ENCODE data around the gene DEPP1.

The DEPP1 gene

GRCh38 chr10:44954962-44955361 lies 23.6 kb downstream of the DEPP1 start:
- no peak for DNase-seq (ENCODE audit: low read depth in 3 of 3)

DNA sequence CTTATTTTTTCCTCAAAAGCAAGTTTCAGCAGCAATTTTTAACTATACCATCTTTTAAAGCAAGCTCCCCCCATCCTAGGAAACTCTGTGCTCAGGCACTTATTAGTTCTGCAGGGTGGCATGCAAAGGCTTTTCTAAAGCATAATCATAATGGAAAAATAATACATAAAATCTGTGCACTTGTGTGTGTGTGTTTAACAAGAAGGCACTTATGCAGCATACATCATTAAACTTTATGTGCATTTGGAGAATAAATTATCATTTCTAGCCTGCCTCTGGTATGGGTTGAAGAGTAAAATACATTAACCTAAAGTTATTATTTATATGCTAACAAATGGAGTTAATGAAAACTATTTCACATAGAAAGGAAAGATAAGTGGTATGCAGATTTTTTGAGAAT lies 24.6 kb downstream of the DEPP1 start:
- no peak for DNase-seq (ENCODE audit: low read depth in 3 of 3)

DNA sequence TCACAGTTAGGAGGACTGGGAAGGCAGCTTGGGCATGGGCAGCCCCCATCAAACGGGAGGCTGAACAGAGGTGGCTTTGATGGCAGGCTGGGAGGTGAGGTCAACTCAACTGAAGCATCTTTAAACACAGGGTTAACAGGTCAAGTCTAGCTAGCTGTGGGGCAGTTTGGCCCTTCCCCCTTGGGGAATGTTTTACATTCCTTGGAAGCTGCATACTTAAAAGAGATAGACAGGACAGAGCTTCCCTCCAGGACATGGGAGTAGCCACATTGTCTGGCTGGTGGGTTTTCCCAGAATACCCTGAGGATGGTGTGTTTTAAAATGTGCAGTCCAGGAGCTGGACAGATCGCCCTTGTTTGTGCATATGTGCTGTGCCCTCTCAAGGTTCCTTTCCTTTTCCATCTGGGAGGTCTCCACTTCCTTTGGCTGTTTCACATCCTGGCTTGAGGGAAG lies 25.8 kb downstream of the DEPP1 start:
- no peak for DNase-seq (ENCODE audit: low read depth in 3 of 3)

GRCh38 chr10:44951576-44952226 lies 26.9 kb downstream of the DEPP1 start:
- no peak for DNase-seq (ENCODE audit: low read depth in 3 of 3)

- DNase-seq (ENCODE audit: low read depth in 3 of 3) = no peak
These were observed 28.0 kb downstream of the DEPP1 start for GRCh38 chr10:44950326-44951225.

DNA sequence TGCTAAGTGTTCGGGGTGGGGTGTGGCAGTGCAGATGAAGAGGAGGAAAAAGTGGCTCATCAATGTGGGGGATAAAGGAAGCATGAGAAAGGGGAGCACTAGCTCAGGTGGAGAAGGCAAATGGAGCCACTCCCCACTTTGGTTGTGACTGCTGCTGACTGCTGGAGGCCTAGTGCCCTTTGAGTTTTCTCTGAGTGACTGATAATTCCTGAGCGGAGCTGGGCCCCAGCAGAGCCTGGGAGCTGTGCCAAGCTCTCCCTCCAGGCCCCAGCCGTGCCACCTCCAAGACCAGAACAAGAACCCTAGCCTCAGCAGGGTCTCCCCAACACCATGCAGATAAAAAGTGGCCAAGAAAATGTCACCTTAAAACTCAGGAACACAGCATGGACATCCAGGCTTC lies 28.7 kb downstream of the DEPP1 start:
- DNase-seq (ENCODE audit: low read depth in 3 of 3) = no peak

DNA sequence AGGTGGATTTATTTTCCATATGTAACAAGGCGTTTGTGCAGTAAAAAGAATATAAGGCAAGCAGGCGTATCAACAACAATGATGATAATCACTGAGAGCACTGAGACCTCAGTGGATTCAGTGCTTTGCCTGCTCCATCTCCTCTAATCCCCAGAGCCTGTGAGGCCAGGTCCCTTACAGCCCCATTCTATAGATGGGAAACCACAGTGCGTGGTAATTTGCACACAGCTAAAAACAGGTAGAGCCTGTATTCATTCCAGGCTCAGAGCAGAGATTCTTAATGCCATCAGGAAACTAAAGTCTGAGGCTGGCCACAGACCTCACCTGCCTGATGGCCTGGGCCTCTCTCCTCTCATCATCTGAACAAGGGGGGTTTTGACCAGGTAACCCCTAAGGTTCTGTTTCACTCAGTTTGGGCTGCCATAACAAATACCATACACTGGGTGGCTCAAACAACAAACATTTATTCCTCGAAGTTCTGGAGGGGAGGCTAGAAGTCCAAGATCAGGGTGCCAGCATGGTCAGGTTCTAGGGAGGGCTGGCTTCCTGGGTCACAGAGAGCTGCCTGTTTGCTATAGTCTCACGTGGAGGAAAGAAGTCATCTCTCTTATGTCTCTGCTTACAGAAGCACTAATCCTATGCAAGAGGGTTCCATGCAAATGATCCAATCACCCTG lies 29.3 kb downstream of the DEPP1 start:
- DNase-seq (ENCODE audit: low read depth in 3 of 3) = no peak

DNA sequence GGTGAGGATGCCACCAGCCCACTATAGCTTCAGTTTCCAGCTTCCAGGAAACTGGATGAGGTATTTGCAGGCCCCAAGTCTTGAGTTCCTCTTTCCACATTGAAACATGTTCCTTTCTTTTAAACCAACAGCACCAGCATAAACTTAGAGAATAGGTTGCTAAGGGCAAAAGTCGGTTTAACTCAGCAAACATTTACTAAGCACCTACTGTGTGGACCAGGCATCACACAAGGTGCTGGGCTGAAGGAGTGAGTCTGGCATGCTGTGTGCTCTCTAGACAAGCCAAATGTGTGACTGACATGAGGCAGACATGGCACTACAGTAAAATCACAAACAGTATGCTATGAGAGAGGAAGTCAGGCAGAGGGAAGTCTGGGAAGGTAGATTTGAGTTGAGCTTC lies 30.0 kb downstream of the DEPP1 start:
- DNase-seq (ENCODE audit: low read depth in 3 of 3) = no peak

GRCh38 chr10:44947371-44948152 lies 31.0 kb downstream of the DEPP1 start:
- DNase-seq (ENCODE audit: low read depth in 3 of 3) = no peak

- no peak for DNase-seq (ENCODE audit: low read depth in 3 of 3)
These were observed 32.4 kb downstream of the DEPP1 start for GRCh38 chr10:44946205-44946604.

DNA sequence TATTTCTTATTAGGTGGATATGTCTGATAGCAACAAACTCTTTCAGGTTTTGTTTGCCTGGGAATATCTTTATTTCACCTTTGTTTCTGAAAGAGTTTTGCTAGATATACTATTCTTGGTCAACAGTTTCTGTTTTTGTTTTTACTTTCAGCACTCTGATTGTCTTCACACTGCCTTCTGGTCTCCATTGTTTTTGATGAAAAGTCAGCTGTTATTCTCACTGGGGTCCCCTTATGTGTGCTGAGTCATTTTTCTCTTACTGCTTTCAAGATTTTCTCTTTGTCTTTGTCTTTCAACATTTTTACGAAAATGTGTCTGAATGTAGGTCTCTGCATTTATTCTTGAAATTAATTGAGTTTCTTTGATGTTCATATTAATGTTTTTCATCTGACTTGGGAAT lies 34.3 kb downstream of the DEPP1 start:
- no peak for DNase-seq (ENCODE audit: low read depth in 3 of 3)

DNA sequence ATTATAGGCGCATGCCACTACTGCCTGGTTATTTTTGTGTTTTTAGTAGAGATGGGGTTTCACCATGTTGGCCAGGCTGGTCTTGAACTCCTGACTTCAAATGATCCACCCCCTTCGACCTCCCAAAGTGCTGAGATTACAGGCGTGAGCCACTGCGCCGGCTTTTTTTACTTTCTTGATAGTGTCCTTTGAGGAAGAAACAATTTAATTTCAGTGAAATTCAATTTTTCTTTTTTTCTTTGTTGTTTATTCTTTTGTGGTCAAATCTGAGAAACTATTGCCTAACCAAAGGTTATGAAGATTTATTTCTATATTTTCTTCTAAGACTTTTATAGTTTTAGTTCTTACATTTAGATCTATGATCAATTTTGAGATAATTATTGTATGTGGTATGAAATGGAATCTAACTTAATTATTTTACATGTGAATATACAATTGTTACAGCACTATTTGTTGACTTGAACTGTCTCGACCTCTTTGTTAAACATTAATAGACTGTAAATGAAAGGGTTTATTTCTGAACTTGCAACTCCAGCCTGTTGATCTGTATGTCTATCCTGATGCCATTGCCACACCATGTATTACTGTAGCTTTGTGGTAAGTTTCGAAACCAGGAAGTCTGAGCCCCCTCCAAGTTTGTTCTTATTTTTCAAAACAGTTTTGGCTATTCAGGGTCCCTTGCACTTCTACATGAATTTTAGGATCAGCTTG lies 38.8 kb downstream of the DEPP1 start:
- DNase-seq (ENCODE audit: low read depth in 3 of 3) = no peak

- DNase-seq (ENCODE audit: low read depth in 3 of 3) = no peak
These were observed 39.7 kb downstream of the DEPP1 start for GRCh38 chr10:44938956-44939355.

DNA sequence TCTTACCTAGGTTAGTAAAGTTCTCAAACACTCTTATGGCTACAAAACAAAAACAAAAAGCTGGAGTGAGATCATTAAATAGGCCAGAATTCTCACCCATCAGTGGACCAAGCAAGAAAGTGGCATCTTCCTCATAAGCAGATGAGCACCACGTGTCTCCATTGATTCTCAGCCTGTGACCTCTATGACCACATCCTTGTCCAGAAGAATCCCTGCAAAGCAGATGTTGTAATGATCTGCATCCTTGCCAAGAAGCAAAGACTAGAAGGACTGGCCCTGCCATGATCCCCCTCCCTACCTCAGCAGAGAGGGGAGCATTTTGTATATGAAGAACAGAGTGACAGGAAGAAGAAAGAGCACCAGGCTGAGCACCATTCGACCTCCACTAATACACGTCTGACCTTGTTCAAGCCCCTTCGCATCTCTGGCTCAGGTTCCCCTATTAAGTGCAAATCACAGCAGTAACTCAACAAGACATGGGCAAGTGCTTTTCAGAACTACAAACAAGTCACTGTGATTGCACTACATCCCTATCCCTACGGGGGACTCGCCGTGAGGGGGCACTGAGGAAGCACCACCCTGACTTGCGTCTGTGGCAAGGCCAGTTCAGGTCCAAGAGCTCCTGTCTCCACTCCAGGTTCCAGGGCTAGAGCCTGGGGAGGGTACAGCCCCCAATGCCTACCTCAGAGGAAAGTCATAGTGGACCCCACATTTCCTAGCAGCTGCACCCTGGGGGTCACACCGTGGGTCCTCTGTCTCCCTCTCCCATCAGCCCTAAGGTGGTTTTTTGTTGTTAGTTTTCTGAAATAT lies 41.2 kb downstream of the DEPP1 start:
- no peak for DNase-seq (ENCODE audit: low read depth in 3 of 3)

DNA sequence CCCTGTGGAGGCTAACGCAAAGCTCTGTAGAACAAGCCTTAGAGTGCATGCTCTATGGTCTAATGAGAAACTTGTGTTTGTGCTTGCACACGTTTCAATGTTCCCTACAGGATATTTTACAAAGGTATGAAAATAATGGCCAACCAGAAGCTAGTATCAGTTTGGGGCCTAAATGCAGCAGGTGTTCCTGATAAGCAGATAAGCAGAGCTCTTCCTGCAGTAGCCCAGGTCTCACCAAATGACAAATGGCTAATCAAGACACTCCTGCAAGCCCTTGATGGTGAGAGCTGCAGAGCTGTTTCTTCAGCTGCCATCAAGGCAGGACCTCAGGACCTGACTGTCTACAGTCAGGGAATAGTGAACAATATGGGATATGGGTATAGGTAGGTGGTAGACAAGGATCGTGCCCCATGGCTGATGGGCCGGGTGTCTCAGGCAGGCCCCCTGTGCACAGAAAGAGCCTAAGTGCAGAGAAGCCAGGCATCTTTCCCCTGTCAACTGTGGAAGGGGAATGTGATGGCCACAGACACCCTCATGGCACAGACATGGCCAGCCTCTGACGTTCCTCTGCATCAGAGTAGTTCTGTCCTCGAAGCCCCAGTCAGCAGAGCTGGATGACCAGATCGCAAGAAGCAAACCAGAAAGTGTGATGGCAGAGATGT lies 42.2 kb downstream of the DEPP1 start:
- DNase-seq (ENCODE audit: low read depth in 3 of 3) = no peak

- DNase-seq (ENCODE audit: low read depth in 3 of 3) = no peak
These were observed 42.7 kb downstream of the DEPP1 start for GRCh38 chr10:44935966-44936295.

- DNase-seq (ENCODE audit: low read depth in 3 of 3) = no peak
These were observed 43.2 kb downstream of the DEPP1 start for GRCh38 chr10:44935201-44935965.

- no peak for DNase-seq (ENCODE audit: low read depth in 3 of 3)
These were observed 44.0 kb downstream of the DEPP1 start for GRCh38 chr10:44934416-44935200.
